Caco-2 (cell line): Measurements from ENCODE around the gene VSIR. TPM values are rescaled to one million over a fixed set of nuclear protein-coding genes. Genes with fewer than 3 reads are reported as not detected.
A peak's percentile ranks its signal among the peaks of the same experiment; 100 is the strongest.

Source experiments
- BruUV-seq: library from RNA; stranded (reverse); fragments of 400-500 nt; replicated peaks from 2 replicates; lab custom pipeline; 2021; lab: Mats Ljungman, UMichigan
- CTCF ChIA-PET: fragments of 300-600 bp; sonication (Branson Sonifier 250); formaldehyde crosslinking; loops from one replicate; lab custom pipeline; 2022; ENCODE audit warnings: antibody characterized with exemption; lab: Charles Lee
- POLR2A ChIA-PET: fragments of 300-600 bp; sonication (Branson Sonifier 250); formaldehyde crosslinking; loops from one replicate; lab custom pipeline; 2022; ENCODE audit warnings: antibody characterized with exemption; lab: Charles Lee
- DNase-seq, 2 experiments: peaks; one replicate each; pipeline versions ENCODE4 v3.0.0 to v3.0.0-alpha.2; 2020 to 2022
- H3K27me3 ChIP-seq: replicated peaks from 2 replicates; pipeline ENCODE4 v1.6.0; 2011; ENCODE audit warnings: low read length; ENCODE audit not compliant: control insufficient read depth, insufficient read depth
- H3K36me3 ChIP-seq: 2 replicates; pipeline ENCODE4 v1.5.1; 2011; ENCODE audit warnings: low read length; ENCODE audit not compliant: control insufficient read depth, insufficient read depth
- H3K4me1 ChIP-seq: fragments of 250-450 bp; sonication (Bioruptor Pico); 2 replicates; pipeline ENCODE4 v1.5.1; 2020; ENCODE audit warnings: mild to moderate bottlenecking
- H3K4me3 ChIP-seq: 2 replicates; pipeline ENCODE4 v1.5.1; 2011; ENCODE audit warnings: low read depth, mild to moderate bottlenecking, control low read depth, low read length
- H3K9me3 ChIP-seq: fragments of 250-450 bp; sonication (Bioruptor Pico); 2 replicates; pipeline ENCODE4 v1.5.1; 2020; ENCODE audit warnings: mild to moderate bottlenecking, moderate library complexity
- H3K27ac Mint-ChIP-seq: one replicate; pipeline ENCODE4 v1.8.0; 2022; ENCODE audit warnings: mixed read lengths; ENCODE audit not compliant: unreplicated experiment
- H3K27me3 Mint-ChIP-seq: one replicate; pipeline ENCODE4 v1.8.0; 2022; ENCODE audit warnings: mixed read lengths; ENCODE audit not compliant: insufficient read depth, unreplicated experiment
- H3K36me3 Mint-ChIP-seq: one replicate; pipeline ENCODE4 v1.8.0; 2022; ENCODE audit warnings: mild to moderate bottlenecking, mixed read lengths; ENCODE audit not compliant: insufficient read depth, unreplicated experiment
- H3K4me1 Mint-ChIP-seq: one replicate; pipeline ENCODE4 v1.8.0; 2022; ENCODE audit warnings: low read depth, mixed read lengths; ENCODE audit not compliant: unreplicated experiment
- H3K4me3 Mint-ChIP-seq: one replicate; pipeline ENCODE4 v1.8.0; 2022; ENCODE audit warnings: mild to moderate bottlenecking, moderate library complexity, mixed read lengths; ENCODE audit not compliant: unreplicated experiment
- H3K9me3 Mint-ChIP-seq: one replicate; pipeline ENCODE4 v1.8.0; 2022; ENCODE audit warnings: mixed read lengths; ENCODE audit not compliant: unreplicated experiment
- intact Hi-C: fragments of 100-400 bp; cut with micrococcal nuclease; formaldehyde crosslinking; loops from one replicate; pipeline ENCODE4 v1.10.0; 2022; ENCODE audit not compliant: unreplicated experiment
- total RNA-seq: library from RNA; stranded (reverse); gene quantifications from 2 replicates; pipeline ENCODE4 v1.2.3, GENCODE V29; 2022
- TF ChIP-seq, protein P1 (sequence below), 2 experiments: fragments of 200-600 bp in 1 of 2; IDR thresholded peaks; 1 replicate in 1 of 2; 2 replicates in 1 of 2; pipeline versions ENCODE4 v1.5.1 to v1.8.0; 2011 to 2022; ENCODE audit warnings: antibody characterized with exemption in 1 of 2, control low read depth in 1 of 2, inconsistent platforms in 1 of 2, low read depth in 1 of 2, low read length in 1 of 2, mild to moderate bottlenecking in 1 of 2, moderate library complexity in 1 of 2; ENCODE audit not compliant: insufficient read depth in 1 of 2, severe bottlenecking in 1 of 2, unreplicated experiment in 1 of 2

Gene VSIR
- total RNA-seq, 1 experiment from 2014 or later: 44.0 TPM

DNA sequence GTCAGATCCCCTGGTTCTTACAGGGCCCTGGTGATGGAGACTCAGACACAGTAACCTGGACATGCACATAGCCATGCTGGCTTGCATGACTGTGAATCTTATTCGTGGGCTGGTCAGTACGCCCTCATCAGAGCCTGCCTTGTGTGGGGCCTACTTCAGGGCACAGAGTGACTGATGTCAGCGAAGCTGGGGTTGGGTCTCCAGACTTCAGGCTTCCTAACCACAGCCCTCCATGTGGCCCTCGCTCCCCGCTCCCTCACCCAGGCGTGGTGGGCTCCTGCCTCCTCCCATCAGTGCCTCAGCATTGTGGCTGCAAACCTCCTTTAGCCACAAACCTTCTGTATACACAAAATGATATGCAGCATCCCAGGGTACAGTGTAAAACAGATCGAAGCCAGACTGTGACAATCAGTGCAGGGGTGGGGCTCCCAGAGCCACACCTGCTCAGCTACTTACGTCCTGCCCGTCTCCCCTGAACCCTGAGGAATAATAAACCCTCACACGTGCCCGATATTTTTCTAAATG lies 46.7 kb downstream of the VSIR start:
- H3K9me3 Mint-ChIP-seq: peaks cover 8% of the 10 kb centered on the region
- no TSS peak for BruUV-seq
- ChIA-PET CTCF (interaction anchor here (0.9 to 1.1 kb wide), 2 partner anchors 40 to 47 kb away, joined by 3 read pairs; no protein-coding TSS in a partner anchor), POLR2A (interaction anchor here (0.5 kb wide), 1 partner anchor 405 kb away, joined by 3 read pairs; no protein-coding TSS in a partner anchor)
- TF ChIP-seq, protein P1, sequence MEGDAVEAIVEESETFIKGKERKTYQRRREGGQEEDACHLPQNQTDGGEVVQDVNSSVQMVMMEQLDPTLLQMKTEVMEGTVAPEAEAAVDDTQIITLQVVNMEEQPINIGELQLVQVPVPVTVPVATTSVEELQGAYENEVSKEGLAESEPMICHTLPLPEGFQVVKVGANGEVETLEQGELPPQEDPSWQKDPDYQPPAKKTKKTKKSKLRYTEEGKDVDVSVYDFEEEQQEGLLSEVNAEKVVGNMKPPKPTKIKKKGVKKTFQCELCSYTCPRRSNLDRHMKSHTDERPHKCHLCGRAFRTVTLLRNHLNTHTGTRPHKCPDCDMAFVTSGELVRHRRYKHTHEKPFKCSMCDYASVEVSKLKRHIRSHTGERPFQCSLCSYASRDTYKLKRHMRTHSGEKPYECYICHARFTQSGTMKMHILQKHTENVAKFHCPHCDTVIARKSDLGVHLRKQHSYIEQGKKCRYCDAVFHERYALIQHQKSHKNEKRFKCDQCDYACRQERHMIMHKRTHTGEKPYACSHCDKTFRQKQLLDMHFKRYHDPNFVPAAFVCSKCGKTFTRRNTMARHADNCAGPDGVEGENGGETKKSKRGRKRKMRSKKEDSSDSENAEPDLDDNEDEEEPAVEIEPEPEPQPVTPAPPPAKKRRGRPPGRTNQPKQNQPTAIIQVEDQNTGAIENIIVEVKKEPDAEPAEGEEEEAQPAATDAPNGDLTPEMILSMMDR (IDR thresholded peaks at IDR 0.05; ENCODE audit: insufficient read depth in 1 of 2, low read depth in 1 of 2, low read length in 1 of 2, severe bottlenecking in 1 of 2, unreplicated experiment in 1 of 2): no peak
- Histone ChIP-seq H3K9me3 (no peaks in the 10 kb centered on the region), H3K4me1 (peaks cover 16% of the 10 kb centered on the region), H3K27me3 (no peaks in the 10 kb centered on the region), H3K4me3 (no peak overlapping the region), H3K36me3 (no peaks in the 10 kb centered on the region)
- H3K36me3 Mint-ChIP-seq: no peaks in the 10 kb centered on the region
- H3K4me3 Mint-ChIP-seq: no peak overlapping the region
- DNase-seq: no peak
- H3K27ac Mint-ChIP-seq: peak overlapping the region; percentile 58
- intact Hi-C loops: loop anchor here (2.0 kb wide), 1 partner anchor 46 kb away; the partner anchor contains the start of gene VSIR
- peaks cover 15% of the 10 kb centered on the region for H3K4me1 Mint-ChIP-seq
- no peaks in the 10 kb centered on the region for H3K27me3 Mint-ChIP-seq

DNA sequence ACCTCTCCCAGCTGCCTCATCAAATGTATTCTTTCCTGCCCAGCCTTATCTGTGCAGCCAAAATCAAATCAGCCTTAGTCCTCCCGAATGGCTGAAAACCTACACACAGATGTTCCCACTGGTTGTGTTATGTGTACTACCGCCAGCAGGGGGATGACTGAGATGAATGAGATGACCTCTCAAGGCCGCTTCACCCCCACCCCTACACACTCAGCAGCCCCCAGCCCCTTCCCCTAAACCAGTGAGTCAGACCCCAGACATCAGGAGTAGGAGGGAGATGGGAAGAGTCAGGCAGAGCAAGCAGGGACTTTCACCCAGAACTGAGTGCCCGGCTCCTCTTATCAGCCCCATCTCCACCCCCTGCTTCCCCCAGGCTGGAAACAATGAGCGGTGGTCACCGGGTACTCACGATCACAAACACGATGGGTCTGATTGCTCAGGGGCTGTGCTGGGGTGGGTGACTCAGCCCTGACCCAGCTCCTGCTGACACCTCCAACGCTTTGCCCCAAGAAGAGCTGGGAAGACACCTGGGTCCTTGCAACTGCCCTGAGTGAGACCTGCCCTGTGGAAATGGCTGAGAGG lies 47.2 kb downstream of the VSIR start:
- TF ChIP-seq, protein P1 (IDR thresholded peaks at IDR 0.05; ENCODE audit: insufficient read depth in 1 of 2, low read depth in 1 of 2, low read length in 1 of 2, severe bottlenecking in 1 of 2, unreplicated experiment in 1 of 2): peak; percentile 56 to 64
- POLR2A ChIA-PET: no interaction called here
- peak in 1 of 2 experiments; percentile 59 for DNase-seq
- CTCF ChIA-PET: interaction anchor here (0.9 to 1.1 kb wide), 2 partner anchors 41 to 48 kb away, joined by 3 read pairs; no protein-coding TSS in a partner anchor
- Histone ChIP-seq H3K36me3 (no peaks in the 10 kb centered on the region), H3K27me3 (0 out of 2 replicates have a peak, but pooled peaks cover under 1% of the 10 kb centered on the region), H3K9me3 (no peaks in the 10 kb centered on the region), H3K4me1 (peaks cover 16% of the 10 kb centered on the region), H3K4me3 (no peak overlapping the region)
- intact Hi-C loops: loop anchor here (2.0 kb wide), 1 partner anchor 47 kb away; the partner anchor contains the start of gene VSIR
- H3K36me3 Mint-ChIP-seq: no peaks in the 10 kb centered on the region
- H3K9me3 Mint-ChIP-seq: peaks cover 8% of the 10 kb centered on the region
- BruUV-seq: no TSS peak
- no peaks in the 10 kb centered on the region for H3K27me3 Mint-ChIP-seq
- H3K4me1 Mint-ChIP-seq: peaks cover 15% of the 10 kb centered on the region
- H3K27ac Mint-ChIP-seq: peak overlapping the region; percentile 58
- no peak overlapping the region for H3K4me3 Mint-ChIP-seq

DNA sequence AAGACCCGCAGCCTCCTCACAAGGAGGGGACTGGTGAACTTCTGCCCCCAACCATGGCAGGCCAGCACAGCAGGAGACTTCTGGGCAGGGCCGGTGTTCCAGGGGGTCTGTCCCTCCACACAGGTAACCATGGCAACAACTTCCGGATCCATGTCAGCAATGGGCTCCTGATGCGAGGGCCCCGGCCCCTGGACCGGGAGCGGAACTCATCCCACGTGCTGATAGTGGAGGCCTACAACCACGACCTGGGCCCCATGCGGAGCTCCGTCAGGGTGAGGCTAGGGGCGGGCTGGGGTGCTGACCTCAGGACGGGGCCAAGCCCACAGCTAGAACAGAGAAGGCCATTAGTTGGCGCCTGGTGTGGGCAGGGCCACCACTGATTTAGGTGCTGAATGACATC lies 48.1 kb downstream of the VSIR start:
- TF ChIP-seq, protein P1 (IDR thresholded peaks at IDR 0.05; ENCODE audit: insufficient read depth in 1 of 2, low read depth in 1 of 2, low read length in 1 of 2, severe bottlenecking in 1 of 2, unreplicated experiment in 1 of 2): no peak
- Mint-ChIP-seq H3K9me3 (peaks cover 8% of the 10 kb centered on the region), H3K36me3 (no peaks in the 10 kb centered on the region), H3K27ac (no peak overlapping the region), H3K4me3 (no peak overlapping the region), H3K4me1 (peaks cover 15% of the 10 kb centered on the region), H3K27me3 (no peaks in the 10 kb centered on the region)
- peaks cover 16% of the 10 kb centered on the region for H3K4me1 ChIP-seq
- H3K27me3 ChIP-seq: 0 out of 2 replicates have a peak, but pooled peaks cover 1% of the 10 kb centered on the region
- CTCF ChIA-PET: no interaction called here
- H3K36me3 ChIP-seq: no peaks in the 10 kb centered on the region
- BruUV-seq: no TSS peak
- no peaks in the 10 kb centered on the region for H3K9me3 ChIP-seq
- H3K4me3 ChIP-seq: no peak overlapping the region
- POLR2A ChIA-PET: no interaction called here
- DNase-seq: no peak
- intact Hi-C loops: no loop called here
